Right lobe of liver (tissue), 6 donors: ENCODE results near the gene HS6ST2. TPM values are rescaled to one million over a fixed set of nuclear protein-coding genes. Genes with fewer than 3 reads are reported as not detected.
"Not testable (repeated sequence)": the region's sequence is repeated elsewhere in the genome, so short reads cannot be mapped to it uniquely, and the experiment has no call there.

Experiments
- ATAC-seq, 4 donors: fragments of 200-7000 bp; cut with Tn5 transposase; one replicate each; pipeline ENCODE4 v1.9.1; 2020; ENCODE audit warnings: mild to moderate bottlenecking in 4 of 4, moderate library complexity in 4 of 4
- DNase-seq, 3 donors: peaks; one replicate each; pipeline ENCODE4 v3.0.0-alpha.2; 2020
- H3K27ac ChIP-seq, 3 donors: fragments of 200-600 bp; one replicate each; pipeline ENCODE4 v1.8.0; 2022
- H3K27me3 ChIP-seq, 2 donors: fragments of 200-600 bp; one replicate each; pipeline ENCODE4 v1.8.0; 2022
- H3K36me3 ChIP-seq, 4 donors: fragments of 200-600 bp; sonication (generic) in 1 of 4; one replicate each; pipeline versions ENCODE4 v1.5.1 to v1.8.0; 2017 to 2022; ENCODE audit warnings: control low read depth in 1 of 4
- H3K4me1 ChIP-seq, 4 donors: fragments of 200-600 bp; sonication (generic) in 1 of 4; one replicate each; pipeline versions ENCODE4 v1.5.1 to v1.8.0; 2017 to 2022; ENCODE audit warnings: control low read depth in 1 of 4
- H3K4me3 ChIP-seq, 3 donors: fragments of 200-600 bp; one replicate each; pipeline ENCODE4 v1.8.0; 2022
- H3K9me3 ChIP-seq, 4 donors: fragments of 200-600 bp; sonication (generic) in 1 of 4; one replicate each; pipeline versions ENCODE4 v1.5.1 to v1.8.0; 2017 to 2022; ENCODE audit warnings: control low read depth in 1 of 4
- POLR2A ChIP-seq: fragments of 450-650 bp; IDR thresholded peaks from one replicate; pipeline ENCODE4 v1.6.1; 2017; ENCODE audit warnings: antibody characterized with exemption, mild to moderate bottlenecking
- WGBS: methylation state at CpG from one replicate; pipeline ENCODE4 v1.1.6; 2018; ENCODE audit warnings: low coverage, low lambda C conversion rate; ENCODE audit not compliant: insufficient coverage; ENCODE audit errors: missing lambda C conversion rate; 5-methylcytosine and 5-hydroxymethylcytosine counted together
- intact Hi-C, 2 donors: fragments of 100-400 bp; cut with DNase I; formaldehyde crosslinking; loops; one replicate each; pipeline versions ENCODE4 v1.11.2 to v1.14.1; 2022
- total RNA-seq, 6 experiments: library from RNA; depleted of rRNA in 2 of 6; stranded (reverse); fragments of >200 nt in 2 of 6; fragmentation: NEBNext Ultra II Directional in 3 of 6; extraction: Animal tissue kit (Norgen Biotek cat#: 25700) in 3 of 6; gene quantifications; one replicate each; pipeline versions ENCODE4 v1.1.0 to v1.2.4, GENCODE V29; 2016 to 2023
- TF ChIP-seq, protein P1 (sequence below), 4 donors: fragments of 200-600 bp in 3 of 4; fragments of 450-650 bp in 1 of 4; IDR thresholded peaks; one replicate each; pipeline versions ENCODE4 v1.5.1 to v1.8.0; 2016 to 2022; ENCODE audit warnings: antibody characterized with exemption in 4 of 4, mild to moderate bottlenecking in 2 of 4
- donor health status: DM: no; HTN: yes; CAD: no.
- donor health status: DM: no; HTN: no; CAD: no.
- donor health status: DM: no; HTN: no; CAD: no.
- donor health status: DM: no; HTN: yes; CAD: no.
- donor health status: DM: no; HTN: yes; CAD: no.

HS6ST2 gene
- total RNA-seq, 6 experiments from 2014 or later = 0.09 TPM; not detected in 5

DNA sequence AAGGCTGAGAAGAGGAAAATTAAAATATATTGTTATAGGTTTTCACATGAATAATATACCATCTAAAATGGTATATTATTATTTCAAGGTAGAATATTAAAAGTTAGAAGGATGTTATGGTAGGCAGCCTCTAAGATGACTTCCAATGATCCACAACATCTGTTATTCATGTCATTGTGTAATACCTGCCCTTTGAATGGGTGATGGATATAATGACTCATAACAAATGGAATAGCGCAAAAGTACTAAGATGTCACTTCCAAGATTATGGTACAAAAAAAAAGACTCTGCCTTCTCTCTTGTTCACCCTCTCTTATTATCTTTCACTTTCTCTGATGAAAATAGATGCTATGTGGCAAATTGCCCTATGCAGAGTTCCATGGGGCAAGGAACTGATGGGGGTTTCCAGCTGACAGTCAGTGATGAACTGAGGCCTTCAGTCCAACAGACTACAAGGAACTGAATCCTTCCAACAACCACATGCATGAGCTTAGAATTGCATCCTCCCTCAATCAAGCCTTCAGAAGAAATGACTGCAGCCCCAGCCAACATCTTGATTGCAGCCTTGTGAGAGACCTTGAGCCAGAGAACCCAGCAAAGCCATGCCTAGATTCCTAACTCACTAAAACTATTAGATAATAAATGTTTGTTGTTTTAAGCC, 57.7 kb downstream of the HS6ST2 start:
- intact Hi-C loops = no loop called here
- Histone ChIP-seq H3K9me3 (no peaks in the 10 kb centered on the region), H3K27ac (no peak overlapping the region), H3K36me3 (no peaks in the 10 kb centered on the region), H3K27me3 (peaks cover 0 to 2% of the 10 kb centered on the region in 2 donors), H3K4me1 (no peaks in the 10 kb centered on the region), H3K4me3 (no peak overlapping the region)
- 88% methylated on average over 1 of the region's 1 CpG for WGBS
- TF ChIP-seq POLR2A = no peak
- DNase-seq = no peak
- no peak for ATAC-seq

- no peaks in the 10 kb centered on the region for H3K9me3 ChIP-seq
- TF ChIP-seq, protein P1, sequence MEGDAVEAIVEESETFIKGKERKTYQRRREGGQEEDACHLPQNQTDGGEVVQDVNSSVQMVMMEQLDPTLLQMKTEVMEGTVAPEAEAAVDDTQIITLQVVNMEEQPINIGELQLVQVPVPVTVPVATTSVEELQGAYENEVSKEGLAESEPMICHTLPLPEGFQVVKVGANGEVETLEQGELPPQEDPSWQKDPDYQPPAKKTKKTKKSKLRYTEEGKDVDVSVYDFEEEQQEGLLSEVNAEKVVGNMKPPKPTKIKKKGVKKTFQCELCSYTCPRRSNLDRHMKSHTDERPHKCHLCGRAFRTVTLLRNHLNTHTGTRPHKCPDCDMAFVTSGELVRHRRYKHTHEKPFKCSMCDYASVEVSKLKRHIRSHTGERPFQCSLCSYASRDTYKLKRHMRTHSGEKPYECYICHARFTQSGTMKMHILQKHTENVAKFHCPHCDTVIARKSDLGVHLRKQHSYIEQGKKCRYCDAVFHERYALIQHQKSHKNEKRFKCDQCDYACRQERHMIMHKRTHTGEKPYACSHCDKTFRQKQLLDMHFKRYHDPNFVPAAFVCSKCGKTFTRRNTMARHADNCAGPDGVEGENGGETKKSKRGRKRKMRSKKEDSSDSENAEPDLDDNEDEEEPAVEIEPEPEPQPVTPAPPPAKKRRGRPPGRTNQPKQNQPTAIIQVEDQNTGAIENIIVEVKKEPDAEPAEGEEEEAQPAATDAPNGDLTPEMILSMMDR (IDR thresholded peaks at IDR 0.05) = no peak
- no peak for TF ChIP-seq POLR2A
- ATAC-seq (no peak), DNase-seq (no peak)
- no peaks in the 10 kb centered on the region for H3K36me3 ChIP-seq
- H3K4me1 ChIP-seq = no peaks in the 10 kb centered on the region
- H3K4me3 ChIP-seq = no peak overlapping the region
- H3K27me3 ChIP-seq = no peaks in the 10 kb centered on the region
- intact Hi-C loops = no loop called here
- H3K27ac ChIP-seq = no peak overlapping the region
These were observed 70.9 kb downstream of the HS6ST2 start for GRCh38 chrX:132887569-132887968.

DNA sequence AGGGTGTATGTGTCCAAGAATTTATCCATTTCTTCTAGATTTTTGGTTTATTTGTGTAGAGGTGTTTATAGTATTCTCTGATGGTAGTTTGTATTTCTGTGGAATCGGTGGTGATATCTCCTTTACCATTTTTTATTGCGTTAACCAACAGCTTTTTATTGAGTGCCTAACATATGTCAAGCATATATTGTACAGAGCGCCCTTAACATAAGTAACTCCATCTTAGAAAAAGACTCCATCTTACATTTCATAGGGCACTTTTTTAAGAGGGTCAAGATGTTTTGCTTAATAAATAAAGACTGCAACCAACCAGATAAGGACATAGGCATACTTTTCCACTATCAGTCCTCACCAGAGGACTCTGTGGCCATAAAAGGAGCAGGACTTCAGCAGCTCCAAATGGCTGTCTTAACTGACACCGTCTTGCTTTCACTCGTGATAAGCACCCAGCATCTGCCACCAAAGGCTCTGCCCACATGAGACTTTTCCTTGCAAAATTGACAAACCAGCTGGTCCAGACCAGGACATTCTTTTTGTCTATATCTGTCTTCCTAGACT, 75.0 kb downstream of the HS6ST2 start:
- intact Hi-C loops = no loop called here
- 64% methylated on average over 4 of the region's 5 CpGs for WGBS
- TF ChIP-seq, protein P1 (IDR thresholded peaks at IDR 0.05) = no peak
- no peak for TF ChIP-seq POLR2A
- Histone ChIP-seq H3K27ac (no peak overlapping the region), H3K27me3 (no peaks in the 10 kb centered on the region), H3K36me3 (no peaks in the 10 kb centered on the region), H3K4me1 (no peaks in the 10 kb centered on the region), H3K9me3 (no peaks in the 10 kb centered on the region), H3K4me3 (no peak overlapping the region)
- no peak for ATAC-seq
- no peak for DNase-seq

GRCh38 chrX:132880753-132881152, 77.7 kb downstream of the HS6ST2 start:
- H3K36me3 ChIP-seq, H3K27me3 ChIP-seq, H3K27ac ChIP-seq, H3K4me3 ChIP-seq, ATAC-seq, DNase-seq, H3K4me1 ChIP-seq, H3K9me3 ChIP-seq, intact Hi-C loops: not testable (repeated sequence)
- 100% methylated on average over 1 of the region's 2 CpGs for WGBS

GRCh38 chrX:132877954-132878536, 80.4 kb downstream of the HS6ST2 start:
- H3K27ac ChIP-seq = no peak overlapping the region
- no peak overlapping the region for H3K4me3 ChIP-seq
- DNase-seq (no peak), ATAC-seq (no peak)
- H3K27me3 ChIP-seq = no peaks in the 10 kb centered on the region
- TF ChIP-seq, protein P1 (IDR thresholded peaks at IDR 0.05) = no peak
- no peak for TF ChIP-seq POLR2A
- H3K4me1 ChIP-seq = no peaks in the 10 kb centered on the region
- no peaks in the 10 kb centered on the region for H3K9me3 ChIP-seq
- WGBS = 45% methylated on average over 5 of the region's 5 CpGs
- intact Hi-C loops = no loop called here
- no peaks in the 10 kb centered on the region for H3K36me3 ChIP-seq
